Measurements from ENCODE around the gene FOXI2.

Gene FOXI2

GRCh38 chr10:127743205-127743604 lies 6.2 kb downstream of the FOXI2 start:
- DNase-seq (ENCODE audit: low read depth in 3 of 3) = no peak

DNA sequence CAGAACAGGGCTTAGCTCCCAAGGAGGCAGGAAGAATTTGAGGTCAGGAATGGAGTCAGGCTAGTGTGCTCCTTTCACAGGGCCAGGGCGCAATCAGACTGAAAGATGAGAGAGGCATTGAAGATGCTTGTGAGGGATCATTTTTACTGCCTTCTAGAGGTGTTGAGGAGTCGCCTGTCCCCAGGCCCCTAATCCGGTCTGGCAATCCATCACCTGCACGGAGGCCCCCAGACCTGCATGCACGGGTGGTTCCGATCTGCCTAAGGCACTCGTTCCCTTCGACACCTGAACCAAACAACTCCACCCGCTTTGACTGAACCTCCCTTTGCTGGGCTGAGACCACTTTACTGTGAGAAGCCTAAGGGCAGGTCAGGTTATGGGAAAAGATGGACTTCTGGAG lies 8.0 kb downstream of the FOXI2 start:
- no peak for DNase-seq (ENCODE audit: low read depth in 3 of 3)

GRCh38 chr10:127745861-127746260 lies 8.9 kb downstream of the FOXI2 start:
- no peak for DNase-seq (ENCODE audit: low read depth in 3 of 3)

GRCh38 chr10:127755753-127756152 lies 18.8 kb downstream of the FOXI2 start:
- no peak for DNase-seq (ENCODE audit: low read depth in 3 of 3)

DNA sequence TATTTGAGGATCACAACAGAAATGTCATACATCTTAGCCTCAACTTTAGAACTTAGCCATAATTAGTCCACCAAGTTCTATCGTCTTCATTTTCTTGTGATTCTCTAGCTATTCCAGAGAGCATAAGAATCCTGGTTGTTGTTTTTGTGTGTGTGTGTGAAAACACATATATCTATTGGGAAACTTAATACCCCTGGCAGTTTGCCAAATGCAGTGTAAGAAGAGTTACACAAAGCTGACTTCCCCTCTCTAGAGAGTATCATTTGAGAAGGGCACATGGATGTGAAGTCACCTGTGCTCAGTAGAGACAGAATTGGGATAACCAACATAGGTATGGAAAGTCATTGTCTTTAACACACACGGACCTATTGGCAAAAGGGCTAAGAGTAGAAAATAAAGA lies 19.3 kb downstream of the FOXI2 start:
- DNase-seq (ENCODE audit: low read depth in 3 of 3) = no peak

- DNase-seq (ENCODE audit: low read depth in 3 of 3) = no peak
Observed at GRCh38 chr10:127757033-127757432, 20.0 kb downstream of the FOXI2 start.

- no peak for DNase-seq (ENCODE audit: low read depth in 3 of 3)
Observed at GRCh38 chr10:127759276-127759675, 22.3 kb downstream of the FOXI2 start.

- no peak for DNase-seq (ENCODE audit: low read depth in 3 of 3)
Observed at GRCh38 chr10:127762925-127763324, 25.9 kb downstream of the FOXI2 start.

DNA sequence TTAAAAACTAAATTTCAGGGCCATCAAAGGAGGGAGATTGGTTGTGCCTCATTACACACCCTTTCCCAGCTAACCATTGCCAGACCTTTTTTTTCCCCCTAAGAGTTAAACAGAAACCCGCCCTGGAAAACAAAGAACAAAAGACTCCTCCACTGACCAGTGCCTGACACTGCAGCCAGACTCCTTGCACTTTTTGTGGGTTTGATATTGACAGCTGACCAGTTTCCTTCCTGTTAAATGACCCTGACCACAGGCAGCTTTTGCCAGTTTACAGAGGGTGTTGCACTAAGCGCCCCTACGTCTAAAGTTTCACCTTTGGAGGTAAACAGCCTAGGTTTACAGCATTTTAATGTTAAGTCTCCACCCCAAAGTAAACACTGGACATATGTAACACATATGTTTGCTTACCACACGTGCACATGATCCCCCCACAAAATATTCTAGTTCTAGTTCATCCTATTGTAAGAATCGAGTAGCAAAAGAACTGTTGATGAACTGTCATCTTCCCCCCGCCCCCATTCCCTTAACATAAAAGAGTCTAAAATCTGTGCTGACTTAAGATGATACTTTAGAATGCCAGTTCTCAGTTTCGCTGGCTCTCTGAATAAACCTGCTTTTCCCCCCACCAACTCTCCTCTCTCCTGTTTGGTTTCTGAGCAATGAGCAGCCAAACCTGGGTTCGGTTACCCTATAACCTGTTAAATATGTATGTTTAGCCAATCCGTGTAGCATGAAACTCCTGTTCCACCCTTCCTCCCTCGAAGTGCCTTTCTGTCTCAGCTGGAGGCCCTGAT lies 38.0 kb downstream of the FOXI2 start:
- DNase-seq (ENCODE audit: low read depth in 3 of 3) = no peak

- no peak for DNase-seq (ENCODE audit: low read depth in 3 of 3)
Observed at GRCh38 chr10:127776816-127777215, 39.8 kb downstream of the FOXI2 start.

DNA sequence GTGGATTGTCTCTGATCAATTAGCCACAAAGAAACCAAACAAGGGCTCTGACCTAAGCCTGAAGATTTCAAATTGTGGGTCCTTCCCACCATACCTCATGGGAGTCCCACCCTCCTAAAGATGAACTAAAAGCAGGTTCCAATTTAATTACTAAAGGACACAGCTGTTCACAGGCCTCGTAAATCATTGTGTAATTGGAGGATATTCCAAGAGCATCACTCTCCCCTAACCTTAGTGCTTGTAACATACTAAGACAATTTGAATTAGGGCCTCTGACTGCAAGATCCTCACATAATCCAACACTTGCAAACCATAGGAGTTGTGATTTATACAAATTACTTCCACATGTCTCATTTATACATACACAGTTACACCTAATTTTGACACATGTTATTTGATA lies 44.4 kb downstream of the FOXI2 start:
- DNase-seq (ENCODE audit: low read depth in 3 of 3) = no peak

DNA sequence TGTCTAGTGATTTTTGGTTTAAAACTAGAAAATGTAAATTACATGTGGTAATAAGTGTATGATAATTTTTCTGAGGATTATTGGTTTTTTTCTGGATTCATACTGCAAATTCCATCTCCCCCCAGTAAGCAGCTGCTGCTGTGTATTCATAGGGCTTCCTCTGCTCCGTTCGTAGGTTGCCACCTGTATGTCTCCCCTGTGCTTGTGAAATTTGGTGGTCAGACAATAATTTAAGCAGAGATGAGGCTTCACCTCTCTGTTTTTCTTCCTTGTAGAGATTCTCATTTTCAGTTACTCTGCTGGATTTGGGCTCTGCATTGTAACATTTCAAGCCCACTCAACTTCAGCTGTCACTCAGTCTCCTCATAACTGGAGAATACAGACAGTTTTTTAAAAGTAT lies 50.9 kb downstream of the FOXI2 start:
- DNase-seq (ENCODE audit: low read depth in 3 of 3) = no peak

GRCh38 chr10:127790066-127790624 lies 53.2 kb downstream of the FOXI2 start:
- DNase-seq (ENCODE audit: low read depth in 3 of 3) = no peak
